HFFc6 (cell line): ENCODE results near the gene RNASET2. TPM values are rescaled to one million over a fixed set of nuclear protein-coding genes. Genes with fewer than 3 reads are reported as not detected.

ENCODE experiments used
- DNase-seq: peaks from one replicate; pipeline ENCODE4 v3.0.0-alpha.2; 2018
- H3K27ac Mint-ChIP-seq: 2 replicates; pipeline ENCODE4 v1.8.0; 2020; ENCODE audit warnings: mild to moderate bottlenecking, mixed read lengths
- H3K27me3 Mint-ChIP-seq: 2 replicates; pipeline ENCODE4 v1.8.0; 2021; ENCODE audit warnings: mild to moderate bottlenecking, moderate library complexity, mixed read lengths; ENCODE audit not compliant: insufficient read depth
- H3K36me3 Mint-ChIP-seq: 2 replicates; pipeline ENCODE4 v1.8.0; 2021; ENCODE audit warnings: low read depth, mixed read lengths
- H3K4me1 Mint-ChIP-seq: 2 replicates; pipeline ENCODE4 v1.8.0; 2020; ENCODE audit warnings: low read depth, mixed read lengths
- H3K4me3 Mint-ChIP-seq: 2 replicates; pipeline ENCODE4 v1.8.0; 2020; ENCODE audit warnings: mild to moderate bottlenecking, moderate library complexity, mixed read lengths
- H3K9me3 Mint-ChIP-seq: 2 replicates; pipeline ENCODE4 v1.8.0; 2020; ENCODE audit warnings: mild to moderate bottlenecking, mixed read lengths
- total RNA-seq, 6 experiments: library from RNA; stranded (reverse); fragmentation: NEBNext Ultra II Directional; extraction: Animal tissue kit (Norgen Biotek cat#: 25700); gene quantifications; 2 replicates in 1 of 6; 3 replicates in 5 of 6; pipeline ENCODE4 v1.2.3, GENCODE V29; 2021
- TF ChIP-seq, protein P1 (sequence below): fragments of 200-600 bp; sonication (generic); IDR thresholded peaks from 2 replicates; pipeline ENCODE4 v1.5.0; 2021; ENCODE audit warnings: antibody characterized with exemption, mild to moderate bottlenecking

Gene RNASET2
- total RNA-seq, 6 experiments from 2014 or later, result 15.1 to 28.9 (median 16.5) TPM

DNA sequence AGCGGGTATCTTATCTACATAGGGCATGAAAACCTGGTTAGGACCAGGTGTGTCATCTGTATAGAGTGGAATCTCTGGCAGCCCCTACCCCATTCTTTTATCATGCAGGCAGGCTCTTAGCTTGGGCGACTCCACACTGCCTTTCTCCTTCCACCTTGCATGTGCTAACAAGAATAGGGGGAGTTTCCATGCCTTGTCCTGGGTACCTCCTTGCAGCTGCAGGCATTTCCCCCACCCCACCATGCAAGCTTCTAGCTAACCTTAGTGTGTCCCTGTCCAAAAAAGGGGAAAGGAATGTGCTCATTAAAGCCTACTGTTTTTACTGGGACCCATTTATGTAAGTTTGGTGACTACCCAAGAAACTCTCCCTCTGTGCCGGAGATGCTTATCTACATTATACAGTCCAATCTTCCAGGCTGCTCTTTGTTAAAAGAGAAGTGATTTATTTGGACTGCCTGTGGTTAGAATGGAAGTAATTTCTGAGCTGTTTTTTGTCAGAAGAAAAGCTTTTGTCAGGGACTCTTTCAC is 32.4 kb upstream of the RNASET2 start:
- no peak for DNase-seq
- H3K9me3 Mint-ChIP-seq, result no peaks in the 10 kb centered on the region
- no peak overlapping the region for H3K27ac Mint-ChIP-seq
- TF ChIP-seq, protein P1, sequence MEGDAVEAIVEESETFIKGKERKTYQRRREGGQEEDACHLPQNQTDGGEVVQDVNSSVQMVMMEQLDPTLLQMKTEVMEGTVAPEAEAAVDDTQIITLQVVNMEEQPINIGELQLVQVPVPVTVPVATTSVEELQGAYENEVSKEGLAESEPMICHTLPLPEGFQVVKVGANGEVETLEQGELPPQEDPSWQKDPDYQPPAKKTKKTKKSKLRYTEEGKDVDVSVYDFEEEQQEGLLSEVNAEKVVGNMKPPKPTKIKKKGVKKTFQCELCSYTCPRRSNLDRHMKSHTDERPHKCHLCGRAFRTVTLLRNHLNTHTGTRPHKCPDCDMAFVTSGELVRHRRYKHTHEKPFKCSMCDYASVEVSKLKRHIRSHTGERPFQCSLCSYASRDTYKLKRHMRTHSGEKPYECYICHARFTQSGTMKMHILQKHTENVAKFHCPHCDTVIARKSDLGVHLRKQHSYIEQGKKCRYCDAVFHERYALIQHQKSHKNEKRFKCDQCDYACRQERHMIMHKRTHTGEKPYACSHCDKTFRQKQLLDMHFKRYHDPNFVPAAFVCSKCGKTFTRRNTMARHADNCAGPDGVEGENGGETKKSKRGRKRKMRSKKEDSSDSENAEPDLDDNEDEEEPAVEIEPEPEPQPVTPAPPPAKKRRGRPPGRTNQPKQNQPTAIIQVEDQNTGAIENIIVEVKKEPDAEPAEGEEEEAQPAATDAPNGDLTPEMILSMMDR, result no peak
- no peaks in the 10 kb centered on the region for H3K27me3 Mint-ChIP-seq
- H3K4me3 Mint-ChIP-seq, result no peak overlapping the region
- peaks cover 14% of the 10 kb centered on the region for H3K4me1 Mint-ChIP-seq
- no peaks in the 10 kb centered on the region; the same call in 1 of the 2 replicates for H3K36me3 Mint-ChIP-seq

GRCh38 chr6:166987930-166988329 is 31.6 kb upstream of the RNASET2 start:
- peaks cover 2% of the 10 kb centered on the region for H3K36me3 Mint-ChIP-seq
- TF ChIP-seq, protein P1, result no peak
- no peak overlapping the region for H3K27ac Mint-ChIP-seq
- H3K4me3 Mint-ChIP-seq, result no peak overlapping the region
- H3K4me1 Mint-ChIP-seq, result peaks cover 14% of the 10 kb centered on the region
- no peak for DNase-seq
- H3K9me3 Mint-ChIP-seq, result no peaks in the 10 kb centered on the region
- H3K27me3 Mint-ChIP-seq, result no peaks in the 10 kb centered on the region

DNA sequence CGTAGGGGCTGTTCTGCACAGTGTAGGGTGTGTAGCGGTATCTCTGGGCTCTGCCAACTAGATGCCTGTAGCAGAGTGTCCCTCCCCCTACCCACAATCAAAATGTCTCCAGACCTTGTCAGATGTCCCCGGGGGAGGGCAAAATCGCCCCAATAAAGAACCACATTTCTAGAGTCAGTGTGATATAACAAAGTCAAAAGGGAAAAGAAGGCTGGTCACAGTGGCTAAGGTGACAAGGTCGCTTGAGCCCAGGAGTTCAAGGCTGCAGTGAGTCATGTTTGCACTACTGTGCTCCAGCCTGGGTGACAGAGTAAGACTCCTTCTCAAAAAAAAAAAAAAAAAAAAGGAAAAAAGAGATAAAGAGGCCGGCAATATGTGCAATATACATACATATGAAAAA is 31.1 kb upstream of the RNASET2 start:
- Mint-ChIP-seq H3K4me3 (no peak overlapping the region), H3K27ac (no peak overlapping the region), H3K27me3 (no peaks in the 10 kb centered on the region), H3K4me1 (peaks cover 14% of the 10 kb centered on the region), H3K9me3 (no peaks in the 10 kb centered on the region), H3K36me3 (peaks cover 6% of the 10 kb centered on the region)
- no peak for DNase-seq
- TF ChIP-seq, protein P1, result no peak

GRCh38 chr6:166980738-166981137 is 24.4 kb upstream of the RNASET2 start:
- TF ChIP-seq, protein P1, result no peak
- Mint-ChIP-seq H3K4me3 (no peak overlapping the region), H3K9me3 (no peaks in the 10 kb centered on the region), H3K4me1 (0 out of 2 replicates have a peak, but pooled peaks cover 8% of the 10 kb centered on the region), H3K27ac (no peak overlapping the region), H3K27me3 (peaks cover 1% of the 10 kb centered on the region; the same call in 1 of the 2 replicates), H3K36me3 (peaks cover 16% of the 10 kb centered on the region)
- no peak for DNase-seq

DNA sequence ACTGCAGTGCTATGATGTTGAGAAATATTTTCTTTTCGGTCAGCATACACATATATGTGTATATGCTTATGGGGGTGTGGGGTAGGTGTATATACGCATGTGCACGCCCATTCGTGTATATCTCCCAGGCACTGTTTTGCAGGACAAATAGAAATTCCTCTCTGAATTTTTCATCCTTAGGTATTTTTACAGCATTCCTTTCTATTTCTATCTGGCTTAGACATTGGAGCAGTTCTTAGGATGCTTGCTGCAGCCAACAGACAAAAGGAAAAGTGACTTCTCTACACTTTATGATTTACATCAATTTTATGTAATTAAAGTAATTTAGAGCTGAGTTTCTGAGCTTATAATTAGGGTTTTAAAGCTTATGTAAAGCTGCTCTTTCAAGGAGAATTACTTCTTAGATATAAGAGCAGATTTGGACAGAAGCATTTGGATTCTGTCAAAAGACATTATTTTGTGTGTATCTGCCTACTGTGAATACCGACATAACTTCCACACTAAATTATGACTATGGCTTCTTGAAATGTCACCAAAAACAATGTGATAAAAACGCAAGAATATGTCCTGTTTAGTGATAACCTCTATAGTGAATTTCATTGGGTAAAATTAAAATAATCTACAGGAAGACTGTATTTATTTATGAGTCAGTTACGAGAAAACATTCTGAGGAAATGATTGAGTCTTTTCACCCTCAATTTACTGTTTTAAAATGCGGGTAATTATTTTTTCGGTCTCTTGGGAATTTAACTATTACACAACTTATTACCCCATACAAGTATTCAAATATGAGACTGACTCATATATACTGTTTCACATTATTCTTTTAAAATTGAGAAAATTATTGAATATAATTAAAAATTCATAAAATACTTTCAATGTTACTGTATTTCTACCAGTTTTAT is 21.5 kb upstream of the RNASET2 start:
- peaks cover 14% of the 10 kb centered on the region for H3K36me3 Mint-ChIP-seq
- H3K4me3 Mint-ChIP-seq, result no peak overlapping the region
- H3K27ac Mint-ChIP-seq, result no peak overlapping the region; the same call in 1 of the 2 replicates
- no peaks in the 10 kb centered on the region for H3K9me3 Mint-ChIP-seq
- peaks cover 1% of the 10 kb centered on the region; the same call in 1 of the 2 replicates for H3K27me3 Mint-ChIP-seq
- TF ChIP-seq, protein P1, result no peak
- H3K4me1 Mint-ChIP-seq, result 0 out of 2 replicates have a peak, but pooled peaks cover 8% of the 10 kb centered on the region
- DNase-seq, result no peak
